Neural cell (in vitro differentiated cells): ENCODE results near the gene REV3L.

Experiments used
- CTCF ChIP-seq: fragments of 450-650 bp; IDR thresholded peaks from 2 replicates; pipeline ENCODE4 v1.5.1; 2014; ENCODE audit warnings: antibody characterized with exemption, mild to moderate bottlenecking, moderate library complexity; ENCODE audit not compliant: poor library complexity, severe bottlenecking
- SMC3 ChIP-seq: fragments of 450-650 bp; conservative IDR thresholded peaks from 2 replicates; pipeline ENCODE4 v1.6.1; 2014; ENCODE audit warnings: antibody characterized with exemption, mild to moderate bottlenecking, moderate library complexity; ENCODE audit not compliant: poor library complexity

GRCh38 chr6:111490067-111490466 lies 7.0 kb upstream of the REV3L start:
- TF ChIP-seq CTCF (no peak), SMC3 (no peak)
